Neural progenitor cell (in vitro differentiated cells): ENCODE measurements around the gene STK24.

Experiments used
- CTCF ChIP-seq: fragments of 200-600 bp; sonication (generic); IDR thresholded peaks from 2 replicates; pipeline ENCODE4 v1.5.1; 2017; ENCODE audit warnings: antibody characterized with exemption, mild to moderate bottlenecking
- EZH2 ChIP-seq: fragments of 200-600 bp; sonication (generic); IDR thresholded peaks from 2 replicates; pipeline ENCODE4 v1.6.1; 2017; ENCODE audit warnings: antibody characterized with exemption, mild to moderate bottlenecking, moderate library complexity

- TF ChIP-seq CTCF (no peak), EZH2 (no peak)
Observed at GRCh38 chr13:98403076-98403475, 173.8 kb downstream of the STK24 start.
